ENCODE data around the gene RPN2.

Gene RPN2

DNA sequence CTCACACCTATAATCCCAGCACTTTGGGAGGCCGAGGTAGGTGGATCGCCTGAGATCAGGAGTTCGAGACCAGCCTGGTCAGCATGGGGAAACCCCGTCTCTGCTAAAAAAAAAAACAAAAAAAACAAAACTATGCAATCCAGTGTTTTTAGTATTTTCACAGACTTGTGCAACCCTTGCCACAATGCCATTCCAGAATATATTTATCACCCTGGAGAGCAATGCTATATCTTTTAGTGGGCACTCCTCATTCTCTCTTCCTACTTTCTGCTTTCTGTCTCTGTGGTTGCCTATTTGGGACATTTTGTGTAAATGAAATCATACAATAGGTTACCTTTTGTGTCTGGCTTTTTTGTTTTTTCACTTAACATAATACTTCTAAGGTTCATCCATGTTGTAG, 39.3 kb downstream of the RPN2 start:
- no peak for DNase-seq (ENCODE audit: low read depth in 3 of 3)

DNA sequence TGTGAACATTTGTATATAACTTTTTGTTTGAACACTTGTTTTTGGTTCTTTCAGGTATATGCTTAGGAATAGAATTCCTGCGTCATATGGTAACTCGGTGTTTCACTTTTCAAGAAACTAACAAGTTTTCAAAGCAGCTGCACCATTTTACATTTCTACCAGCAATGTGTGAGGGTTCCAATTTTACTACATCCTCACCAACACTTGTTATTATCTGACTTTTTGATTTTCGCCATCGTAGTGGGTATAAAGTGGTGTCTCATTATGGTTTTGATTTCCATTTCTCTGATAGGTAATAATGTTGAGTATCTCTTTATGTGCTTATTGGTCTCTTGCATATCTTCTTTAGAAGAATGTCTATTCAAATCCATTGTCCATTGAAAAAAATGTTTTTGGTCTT, 39.8 kb downstream of the RPN2 start:
- no peak for DNase-seq (ENCODE audit: low read depth in 3 of 3)

DNA sequence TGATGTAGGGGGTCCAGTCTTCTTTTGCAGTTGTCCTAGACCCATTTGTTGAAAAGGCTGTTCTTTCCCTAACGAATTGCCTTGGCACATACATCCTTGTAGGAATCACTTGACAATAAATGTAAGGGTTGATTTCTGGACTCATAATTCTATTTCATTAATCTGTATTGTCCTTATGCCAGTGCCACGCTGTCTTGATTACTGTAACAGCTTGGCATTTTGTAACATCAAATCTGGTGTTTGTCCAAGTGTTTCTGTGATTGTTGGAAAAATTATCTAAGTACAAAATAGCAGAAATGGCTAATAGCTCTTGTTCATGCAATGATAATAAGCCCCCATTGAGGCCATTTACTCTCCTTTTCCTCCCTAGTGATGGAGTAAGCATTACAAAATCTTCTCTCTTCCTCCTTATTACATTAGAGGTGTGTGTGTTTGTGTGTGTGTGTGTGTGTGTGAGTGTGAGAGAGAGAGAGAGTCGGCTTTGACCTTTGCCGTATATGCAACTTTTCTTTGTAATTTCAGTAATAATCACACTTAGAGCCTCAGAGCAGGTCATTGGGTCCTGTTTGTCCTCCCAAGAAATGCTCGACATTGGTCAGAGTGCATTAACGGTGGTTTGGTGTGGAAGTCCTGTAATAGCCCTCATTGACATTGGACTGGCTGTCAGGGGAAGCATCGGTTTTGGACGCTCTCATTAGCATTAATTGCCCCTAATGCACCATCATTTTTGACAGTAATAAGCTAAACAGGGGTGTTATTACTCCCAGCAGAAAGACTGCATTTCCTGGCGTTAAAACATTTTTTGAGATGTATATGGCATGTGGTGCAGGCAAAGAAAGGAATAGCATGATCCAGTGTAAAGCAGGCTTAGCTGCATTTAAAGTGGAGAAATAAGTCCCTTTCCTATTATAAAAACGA, 40.9 kb downstream of the RPN2 start:
- DNase-seq (ENCODE audit: low read depth in 3 of 3) = no peak

DNA sequence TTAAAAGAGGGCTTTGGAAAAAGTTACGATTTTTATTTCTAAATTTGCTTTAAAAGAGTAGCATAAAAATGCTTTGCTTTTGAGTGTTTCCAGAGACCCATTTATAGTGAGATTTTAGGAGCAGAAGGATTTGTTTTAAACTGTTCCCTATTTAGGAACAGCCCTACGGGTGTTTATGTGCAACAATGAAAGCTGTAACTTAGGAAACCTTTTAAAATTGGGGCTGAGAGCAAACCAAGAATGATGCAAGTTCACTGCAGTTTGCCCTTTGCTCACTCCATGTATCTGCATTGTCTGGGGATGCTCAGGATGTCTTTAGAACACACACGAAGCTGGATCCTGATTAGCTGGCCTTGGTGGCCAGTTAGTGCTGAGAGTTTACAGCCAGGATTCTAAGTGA, 41.6 kb downstream of the RPN2 start:
- DNase-seq (ENCODE audit: low read depth in 3 of 3) = no peak

DNA sequence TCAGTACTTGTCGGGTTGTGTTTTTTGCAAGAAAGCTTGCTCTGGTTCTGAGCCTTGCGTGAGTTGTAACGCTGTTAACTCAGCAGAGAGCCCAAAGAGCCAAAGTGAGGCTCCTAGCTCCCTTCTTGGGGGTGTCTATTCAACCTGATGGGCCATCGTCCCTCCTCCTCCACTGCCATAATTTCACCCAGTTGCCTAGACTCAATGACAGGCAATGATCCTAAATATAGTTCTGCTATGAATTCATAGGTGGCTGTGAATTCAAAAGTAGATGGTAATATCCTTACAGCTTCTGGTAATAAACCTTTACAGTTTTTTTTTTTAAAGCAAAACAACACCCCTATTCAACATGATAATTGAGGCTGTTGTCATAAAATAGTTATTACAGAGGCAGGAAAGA, 43.0 kb downstream of the RPN2 start:
- no peak for DNase-seq (ENCODE audit: low read depth in 3 of 3)

DNA sequence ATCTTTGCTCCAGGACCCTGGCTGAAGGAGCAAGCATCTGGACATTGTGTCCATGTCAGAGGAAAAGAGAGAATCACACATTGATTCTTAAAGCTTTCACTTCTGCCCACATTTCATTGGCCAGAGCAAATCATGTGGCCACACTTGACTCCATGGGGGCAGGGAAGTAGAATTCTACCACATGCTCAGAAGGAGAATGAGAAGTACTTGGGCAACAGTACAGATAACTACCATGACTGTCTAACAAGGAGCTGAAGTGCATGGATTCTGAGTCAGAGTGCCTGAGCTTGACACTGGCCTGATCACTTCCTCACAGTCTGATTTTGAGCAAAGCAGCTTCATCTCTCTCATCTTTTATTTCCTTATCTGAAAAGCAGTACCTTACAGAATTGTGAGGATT, 43.9 kb downstream of the RPN2 start:
- no peak for DNase-seq (ENCODE audit: low read depth in 3 of 3)

DNA sequence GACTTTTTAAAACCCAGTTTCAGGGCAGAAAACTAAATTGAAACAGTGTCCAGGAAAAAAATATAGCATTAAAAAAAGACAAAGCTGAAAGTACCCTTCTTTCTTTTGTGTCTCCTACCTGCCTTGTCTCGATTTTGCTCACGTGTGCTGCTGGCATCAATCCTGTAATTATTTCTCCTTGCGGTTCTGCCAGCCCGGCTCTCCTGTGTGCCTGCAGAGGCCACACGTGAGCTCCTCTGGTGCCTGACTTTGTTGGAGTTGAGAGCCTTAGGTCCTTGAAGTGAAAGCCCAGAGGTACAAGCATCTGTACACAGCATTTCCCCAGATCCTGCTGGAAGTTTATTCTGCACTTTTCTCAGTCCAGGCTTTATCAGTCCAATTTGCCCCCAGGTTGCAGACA, 46.0 kb downstream of the RPN2 start:
- DNase-seq (ENCODE audit: low read depth in 3 of 3) = no peak

DNA sequence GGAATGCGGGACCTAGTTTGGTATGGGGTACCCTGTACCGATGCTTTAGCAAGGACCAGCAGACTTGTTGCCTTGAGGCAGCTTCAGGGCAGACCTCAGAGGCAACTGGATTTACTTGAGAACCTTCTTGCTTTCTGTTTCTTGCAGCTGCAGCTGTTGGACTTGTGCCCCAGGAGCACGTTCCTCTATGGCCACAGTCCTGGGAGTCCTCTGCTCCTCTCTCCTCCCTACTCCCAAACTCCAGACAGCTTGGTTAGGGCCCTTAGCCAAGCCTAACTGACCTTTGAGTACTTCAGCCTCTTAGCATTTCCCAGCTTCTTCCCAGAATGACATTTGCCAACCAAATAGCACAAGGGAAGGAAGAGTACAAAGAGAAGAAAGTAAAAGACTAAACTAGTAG, 47.8 kb downstream of the RPN2 start:
- no peak for DNase-seq (ENCODE audit: low read depth in 3 of 3)

DNA sequence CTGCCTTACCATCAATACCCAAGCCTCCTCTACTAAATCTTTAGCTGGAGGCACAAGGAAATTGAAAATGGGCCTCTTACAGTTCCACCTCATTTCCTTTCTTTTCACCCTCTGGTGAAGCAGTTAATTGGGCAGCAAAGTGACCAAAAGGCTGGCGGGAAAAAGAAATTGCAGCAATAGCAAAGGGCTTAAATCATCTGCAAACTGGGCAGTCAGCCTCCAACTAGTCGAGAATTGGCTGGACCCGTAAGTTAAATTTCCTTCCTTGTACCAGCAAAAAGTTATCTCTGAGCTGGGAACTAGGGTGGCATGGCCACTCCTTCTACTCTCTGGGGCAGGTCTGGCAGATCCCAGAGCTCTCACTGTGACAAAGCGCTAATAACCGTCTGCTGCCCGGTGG, 49.0 kb downstream of the RPN2 start:
- DNase-seq (ENCODE audit: low read depth in 3 of 3) = no peak

DNA sequence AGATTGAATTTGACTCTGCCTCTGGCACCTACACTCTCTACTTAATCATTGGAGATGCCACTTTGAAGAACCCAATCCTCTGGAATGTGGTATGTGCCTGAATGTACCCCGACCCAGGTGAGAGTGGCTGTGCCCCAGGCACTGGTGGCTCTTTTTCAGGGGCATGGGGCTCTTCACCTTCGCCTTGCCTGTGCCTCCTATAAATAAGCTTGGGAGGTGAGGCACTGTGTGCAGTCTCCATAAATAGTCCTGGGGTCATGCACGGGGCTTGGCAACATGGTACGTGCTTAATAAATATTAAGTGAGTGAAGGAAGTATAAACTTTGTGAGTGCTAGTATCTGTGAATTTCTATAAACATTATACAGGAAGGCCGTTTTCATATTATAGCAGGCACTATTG, 49.5 kb downstream of the RPN2 start:
- no peak for DNase-seq (ENCODE audit: low read depth in 3 of 3)

DNA sequence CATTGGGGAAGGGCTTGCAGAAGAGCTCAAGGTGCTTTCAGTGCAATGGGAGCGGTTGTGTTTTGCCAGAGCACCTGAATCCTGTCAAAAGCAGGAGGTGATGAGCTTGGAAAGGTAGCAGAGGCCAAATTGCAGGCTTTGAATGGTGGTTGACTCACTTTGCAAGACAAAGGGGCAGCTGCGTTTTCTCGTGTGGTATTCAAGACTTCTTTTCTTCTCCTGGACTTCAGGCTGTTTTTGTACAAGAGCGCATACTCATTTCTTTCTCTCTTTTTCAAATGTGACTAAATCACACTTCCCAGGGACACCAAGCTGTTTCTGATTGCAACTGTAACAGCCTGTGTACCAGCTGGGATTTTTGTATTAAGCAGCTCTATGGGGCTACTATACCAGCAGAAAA, 50.2 kb downstream of the RPN2 start:
- no peak for DNase-seq (ENCODE audit: low read depth in 3 of 3)

DNA sequence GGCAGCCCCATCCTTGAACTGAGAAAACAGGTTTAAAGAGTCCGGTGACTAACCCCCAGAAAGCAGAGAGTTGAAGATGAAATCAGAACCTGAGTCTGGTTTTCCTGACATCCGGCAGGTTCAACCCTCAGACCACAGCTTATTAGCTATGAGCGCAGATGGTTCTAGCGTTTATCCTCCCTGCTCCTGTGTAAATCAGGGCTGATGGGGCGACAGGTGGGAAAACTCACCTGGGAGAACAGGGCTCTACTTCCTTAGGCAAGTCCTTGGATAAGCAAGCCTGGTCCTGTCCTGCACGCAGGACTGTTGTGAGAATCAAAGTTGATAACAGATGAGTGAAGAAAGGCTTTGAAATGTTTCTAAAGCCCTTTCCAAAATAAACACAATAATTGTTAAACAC, 51.1 kb downstream of the RPN2 start:
- DNase-seq (ENCODE audit: low read depth in 3 of 3) = no peak

DNA sequence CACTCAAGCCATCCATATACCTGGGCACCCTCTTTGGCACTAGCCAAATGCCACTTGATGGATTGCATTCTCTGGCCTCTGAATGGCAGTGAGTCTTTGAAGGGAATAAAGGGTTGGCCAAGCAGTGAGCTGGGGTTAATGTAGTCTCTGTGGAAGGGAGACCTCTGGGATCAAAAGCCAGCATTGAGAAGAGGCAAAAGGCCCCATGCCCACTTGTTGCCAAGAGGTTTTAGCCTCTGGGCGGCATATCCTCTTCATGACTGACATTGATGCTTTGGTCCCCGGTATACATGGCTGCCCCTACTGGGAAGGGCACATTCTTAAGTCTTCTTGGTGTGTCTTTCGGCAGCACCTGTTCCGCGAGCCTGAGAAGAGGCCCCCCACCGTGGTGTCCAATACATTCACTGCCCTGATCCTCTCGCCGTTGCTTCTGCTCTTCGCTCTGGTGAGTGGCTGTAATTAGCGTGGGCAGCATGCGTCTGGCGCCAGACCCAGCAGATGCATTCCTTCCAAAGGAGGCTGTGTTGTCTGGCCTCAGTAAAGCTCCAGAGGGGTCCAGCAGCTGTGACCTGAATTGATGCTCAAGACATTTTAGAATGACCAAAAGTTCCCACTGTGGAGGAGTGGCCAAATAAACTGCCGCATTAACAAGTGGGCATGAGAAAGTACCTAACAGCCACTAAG, 53.0 kb downstream of the RPN2 start:
- no peak for DNase-seq (ENCODE audit: low read depth in 3 of 3)

DNA sequence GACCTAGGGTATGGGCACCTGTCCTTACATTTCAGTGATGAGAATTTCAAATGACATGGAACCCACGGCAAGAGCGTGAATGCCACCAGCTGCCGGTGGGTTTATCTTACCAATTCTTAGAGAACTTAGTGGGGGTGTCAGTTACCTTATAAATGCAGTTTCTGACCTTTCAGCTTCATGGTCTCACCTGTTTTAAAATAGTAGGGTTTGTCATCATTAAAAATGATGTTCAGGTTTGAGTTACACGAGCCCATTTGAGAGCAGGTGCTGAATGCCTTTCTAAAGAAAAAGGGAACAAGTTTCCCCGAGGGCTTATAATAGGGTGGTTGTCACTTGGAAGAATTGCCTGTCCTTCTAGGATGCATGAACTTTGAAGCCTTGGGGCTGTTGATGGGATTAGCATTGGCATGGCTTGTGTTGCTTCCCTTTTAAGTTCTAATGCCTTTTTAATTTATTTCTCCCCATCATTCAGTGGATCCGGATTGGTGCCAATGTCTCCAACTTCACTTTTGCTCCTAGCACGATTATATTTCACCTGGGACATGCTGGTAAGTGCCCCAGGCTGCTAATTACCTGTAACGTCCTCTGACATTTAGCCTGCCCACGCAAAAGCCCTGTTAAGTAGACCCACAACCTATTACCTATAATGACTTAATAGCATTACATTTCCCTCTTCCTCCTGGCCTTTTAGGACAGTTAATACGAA, 54.6 kb downstream of the RPN2 start:
- DNase-seq (ENCODE audit: low read depth in 3 of 3) = no peak

DNA sequence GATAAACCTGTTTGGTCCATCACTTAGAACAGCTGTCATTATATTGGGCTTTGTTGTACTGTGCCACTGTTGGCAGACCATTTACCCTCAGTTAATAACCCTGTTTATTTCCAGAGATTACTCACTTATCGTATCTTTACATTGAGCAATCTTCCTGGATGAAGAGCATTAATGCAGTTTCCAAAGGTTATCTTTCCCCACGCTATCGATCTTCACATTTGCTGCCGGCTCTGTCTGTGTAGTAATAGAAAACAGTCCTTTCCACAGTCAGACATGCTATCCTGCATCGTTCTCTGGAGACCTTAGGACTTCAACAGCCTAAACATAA, 55.1 kb downstream of the RPN2 start:
- no peak for DNase-seq (ENCODE audit: low read depth in 3 of 3)

DNA sequence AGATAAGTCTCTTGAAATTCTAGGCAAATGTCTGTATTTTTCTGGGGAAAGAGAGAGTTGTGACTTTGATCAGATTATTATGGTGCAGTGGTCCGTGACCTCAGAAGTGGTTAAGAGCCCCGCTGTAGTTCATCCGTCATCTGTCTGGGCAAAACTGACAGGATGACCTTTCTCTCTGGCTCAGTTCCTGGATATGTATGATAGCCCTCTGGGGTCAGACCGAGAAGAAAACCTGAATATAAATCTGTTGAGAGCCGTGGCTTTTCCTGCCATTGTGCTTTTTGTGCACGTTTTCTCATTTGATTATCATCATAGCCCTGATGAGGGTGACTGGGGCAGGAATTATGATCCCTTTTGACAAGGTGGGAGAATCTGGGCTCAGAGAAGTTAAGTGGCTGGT, 55.9 kb downstream of the RPN2 start:
- DNase-seq (ENCODE audit: low read depth in 3 of 3) = no peak

DNA sequence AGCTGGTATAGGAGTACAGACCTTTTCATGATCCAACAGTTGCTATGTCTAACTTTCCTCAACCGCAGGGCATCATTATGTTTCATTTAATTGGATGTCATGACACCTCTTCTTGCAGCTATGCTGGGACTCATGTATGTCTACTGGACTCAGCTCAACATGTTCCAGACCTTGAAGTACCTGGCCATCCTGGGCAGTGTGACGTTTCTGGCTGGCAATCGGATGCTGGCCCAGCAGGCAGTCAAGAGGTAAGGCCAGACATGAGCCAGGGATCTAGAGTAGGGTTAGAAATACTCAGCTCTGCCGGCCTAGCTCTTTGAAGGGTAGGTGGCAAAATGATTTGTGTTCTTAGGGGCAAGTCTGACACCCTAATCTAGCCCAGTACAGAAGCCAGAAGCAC, 57.3 kb downstream of the RPN2 start:
- DNase-seq (ENCODE audit: low read depth in 3 of 3) = no peak

DNA sequence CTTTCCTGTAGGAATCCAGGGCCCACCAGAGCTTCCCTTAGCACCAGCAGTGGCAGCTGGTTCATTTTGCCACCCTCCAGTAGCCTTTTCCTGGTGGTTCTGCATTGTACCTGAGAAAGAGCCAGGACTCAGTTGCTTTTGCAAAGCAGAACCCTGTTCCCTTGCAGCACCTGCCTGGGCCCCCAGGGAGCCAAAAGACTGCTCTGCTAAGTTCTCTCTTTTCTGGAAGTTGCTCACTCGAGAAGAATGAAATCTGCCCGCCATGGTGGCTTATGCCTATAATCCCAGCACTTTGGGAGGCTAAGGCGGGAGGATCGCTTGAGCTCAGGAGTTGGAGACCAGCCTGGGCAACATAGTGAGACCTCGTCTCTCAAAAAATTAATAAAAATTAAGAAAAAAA, 58.5 kb downstream of the RPN2 start:
- DNase-seq (ENCODE audit: low read depth in 3 of 3) = no peak

DNA sequence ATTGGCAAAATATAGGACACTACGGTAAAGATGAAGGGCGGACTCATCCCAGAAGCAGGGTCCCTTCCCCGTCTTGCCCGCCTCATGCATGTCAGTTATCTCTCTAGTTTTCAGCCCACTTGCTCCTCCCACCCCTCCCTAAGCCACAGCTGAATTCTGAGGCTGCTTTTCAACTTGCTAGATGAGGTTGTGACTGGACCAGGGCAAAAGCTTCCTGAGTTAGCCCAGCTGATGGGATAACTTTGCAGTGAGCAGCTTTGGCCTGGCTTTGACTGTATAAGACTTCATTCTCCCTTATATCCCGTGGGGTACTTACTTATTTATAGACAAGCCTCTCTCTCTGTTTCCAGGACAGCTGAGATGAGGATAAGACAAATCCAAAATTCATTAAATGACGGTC, 59.3 kb downstream of the RPN2 start:
- DNase-seq (ENCODE audit: low read depth in 3 of 3) = no peak

DNA sequence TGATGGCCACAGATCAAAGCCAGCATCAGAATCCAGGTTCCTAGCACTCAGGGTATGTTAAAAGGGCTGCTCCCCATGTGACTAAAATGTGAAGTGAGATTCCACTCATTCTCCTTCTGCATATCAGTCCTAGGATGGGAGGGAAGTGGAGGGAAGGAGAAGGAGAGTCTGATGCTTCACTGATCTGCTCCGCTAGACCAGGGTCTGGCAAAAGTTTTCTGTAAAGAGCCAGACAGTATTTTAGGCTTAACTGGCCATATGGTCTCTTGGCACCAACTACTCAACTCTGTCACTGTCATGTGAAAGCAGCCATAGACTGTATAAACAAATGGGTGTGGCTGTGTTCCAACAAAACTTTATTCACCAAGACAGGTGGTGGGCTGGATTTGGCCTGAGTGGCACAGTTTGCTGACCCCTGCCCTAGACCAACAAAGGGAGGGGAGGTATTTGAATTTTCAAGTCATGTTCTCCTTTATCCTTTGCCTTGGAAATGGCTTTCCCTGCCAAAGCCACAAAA, 59.9 kb downstream of the RPN2 start:
- no peak for DNase-seq (ENCODE audit: low read depth in 3 of 3)

DNA sequence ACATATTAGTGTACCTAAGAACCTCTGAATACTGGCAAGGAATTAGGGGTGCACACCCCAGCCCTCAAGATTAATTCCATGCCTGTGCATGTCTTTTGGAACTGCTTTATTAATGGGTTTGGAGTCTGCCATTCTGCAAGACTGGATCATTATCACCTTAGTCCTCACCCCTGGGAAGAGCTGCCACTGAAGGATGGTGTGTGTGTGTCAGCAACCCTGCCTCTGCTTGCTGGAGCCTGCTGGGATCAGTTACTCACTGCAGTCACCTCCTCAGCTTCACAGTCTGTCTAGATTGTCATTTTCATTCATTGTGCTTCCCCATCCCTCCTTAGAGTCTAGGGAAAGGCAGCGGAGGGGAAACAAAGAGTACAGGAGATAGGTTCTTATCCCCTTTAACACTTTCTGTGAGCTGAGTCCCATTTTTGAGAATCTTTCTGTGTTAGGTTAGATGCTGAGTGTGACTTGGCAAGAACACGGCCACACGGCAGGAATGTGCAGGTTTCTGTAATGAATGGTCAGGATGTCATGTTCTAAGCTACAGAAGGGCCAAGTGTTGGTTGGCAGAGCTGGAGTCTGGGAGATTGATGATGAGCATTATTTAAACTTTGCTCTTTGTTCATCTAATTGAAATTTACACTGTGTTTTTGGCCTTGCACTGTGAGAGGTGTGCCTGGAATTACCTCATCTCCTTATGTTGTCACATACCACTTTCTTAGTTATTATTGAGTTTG, 61.4 kb downstream of the RPN2 start:
- no peak for DNase-seq (ENCODE audit: low read depth in 3 of 3)

DNA sequence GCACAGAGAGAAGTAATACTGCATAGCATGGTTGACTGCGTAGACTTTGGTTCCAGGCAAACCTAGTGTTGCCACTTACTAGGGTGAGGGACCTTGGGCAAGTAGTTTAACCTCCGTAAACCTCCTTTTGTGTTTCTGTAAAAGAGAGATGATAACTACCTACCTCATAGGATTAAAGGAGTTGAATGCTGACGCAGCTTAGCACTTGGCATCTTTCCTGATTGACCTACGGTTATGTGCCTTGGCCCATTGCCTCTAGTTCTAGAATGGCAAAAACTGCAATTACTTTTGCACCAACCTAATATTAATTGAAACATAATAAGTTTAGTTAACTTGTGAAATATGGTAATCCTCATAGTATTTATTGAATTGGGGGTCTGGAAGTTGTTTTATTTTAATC, 63.4 kb downstream of the RPN2 start:
- DNase-seq (ENCODE audit: low read depth in 3 of 3) = no peak
